ENCODE data around the gene LRRC71. TPM values are rescaled to one million over a fixed set of nuclear protein-coding genes. Genes with fewer than 3 reads are reported as not detected.

The LRRC71 gene
- total and polyA plus RNA-seq, 10 of the 15 experiments (the other 5 are each of a cell fraction or from before 2014, with no cell fraction given), result not detected

GRCh38 chr1:156937883-156938282 lies 17.5 kb downstream of the LRRC71 start:
- Histone ChIP-seq H3K9me3 (replicated peaks; ENCODE audit: control insufficient read depth, insufficient read depth, low read length) (no peaks in the 10 kb centered on the region), H3K4me1 (ENCODE audit: control insufficient read depth, insufficient read depth, low read length) (no peaks in the 10 kb centered on the region; the same call in 1 of the 2 replicates), H3K27me3 (replicated peaks in 1 of 2; ENCODE audit: control insufficient read depth in 2 of 2, insufficient read depth in 2 of 2, low read length in 1 of 2) (no peaks in the 10 kb centered on the region), H3K36me3 (ENCODE audit: control insufficient read depth in 2 of 2, insufficient read depth in 2 of 2, low read length in 1 of 2) (peaks cover 0 to 5% of the 10 kb centered on the region in 2 experiments; a peak in 2 of 4 replicates), H3K27ac (ENCODE audit: control insufficient read depth, insufficient read depth) (no peak overlapping the region), H3K79me2 (ENCODE audit: control insufficient read depth, insufficient read depth, low read length) (no peaks in the 10 kb centered on the region), H4K20me1 (ENCODE audit: control insufficient read depth, insufficient read depth) (no peaks in the 10 kb centered on the region), H3K4me3 (no peak overlapping the region), H3K4me2 (ENCODE audit: control insufficient read depth, insufficient read depth) (no peak overlapping the region), H2AFZ (ENCODE audit: control insufficient read depth, low read depth, low read length) (no peak overlapping the region), H3K9ac (ENCODE audit: control insufficient read depth, insufficient read depth, low read length) (no peak overlapping the region)
- FAIRE-seq, result no peak
- in situ Hi-C loops (cut with MboI), result no loop called here
- RAD21 ChIA-PET (ENCODE audit: unreplicated experiment), result no interaction called here
- SMC1A ChIA-PET (ENCODE audit: uncharacterized antibody, unreplicated experiment), result no interaction called here
- no TSS peak for BruUV-seq (replicated peaks)
- TF ChIP-seq SIX5 (IDR thresholded peaks at IDR 0.05; ENCODE audit: low read depth, low read length, severe bottlenecking) (no peak), FOS (IDR thresholded peaks at IDR 0.05; ENCODE audit: borderline replicate concordance, extremely low read depth, insufficient read length) (no peak), ZNF687 (IDR thresholded peaks at IDR 0.05) (no peak), HDAC2 (IDR thresholded peaks at IDR 0.05) (no peak), EP300 (IDR thresholded peaks at IDR 0.05; ENCODE audit: borderline replicate concordance in 1 of 2, control insufficient read depth in 1 of 2, low read depth in 2 of 2, low read length in 2 of 2) (no peak), MYC (IDR thresholded peaks at IDR 0.05; ENCODE audit: insufficient read depth, insufficient read length, insufficient replicate concordance, low read length, severe bottlenecking) (no peak), ATF2 (IDR thresholded peaks at IDR 0.05; ENCODE audit: low read length) (no peak), FOXM1 (IDR thresholded peaks at IDR 0.05; ENCODE audit: low read depth, low read length) (no peak), NR2F1 (conservative IDR thresholded peaks at IDR 0.05) (no peak), USF2 (IDR thresholded peaks at IDR 0.05; ENCODE audit: borderline replicate concordance, low read depth, low read length) (no peak), RELA (IDR thresholded peaks at IDR 0.05; ENCODE audit: borderline replicate concordance, partially characterized antibody) (no peak), PAX5 (IDR thresholded peaks at IDR 0.05; ENCODE audit: borderline replicate concordance, low read depth, low read length) (no peak), BCL11A (IDR thresholded peaks at IDR 0.05; ENCODE audit: low read depth, low read length) (no peak), ETV6 (conservative IDR thresholded peaks at IDR 0.05 in 1 of 2, IDR thresholded peaks at IDR 0.05 in 1 of 2; ENCODE audit: borderline replicate concordance in 1 of 2, low read depth in 1 of 2) (no peak)
- no peak for ATAC-seq
- DNase-seq (ENCODE audit: low read depth, low spot score), result no peak
- POLR2A ChIA-PET, result interaction anchor here (1.2 kb wide), 1 partner anchor 27 kb away, joined by 3 read pairs; no protein-coding TSS in a partner anchor
- CTCF ChIA-PET, result interaction anchor here (1.0 kb wide), 1 partner anchor 132 kb away, joined by 3 read pairs; no protein-coding TSS in a partner anchor
- 70% methylated on average over 8 of the region's 8 CpGs for WGBS (ENCODE audit: insufficient coverage, insufficient replicate concordance, low lambda C conversion rate, missing lambda C conversion rate)
- intact Hi-C loops (cut with micrococcal nuclease; ENCODE audit: unreplicated experiment), result no loop called here

Data from GM12878 (cell line).